T-helper 1 cell (primary cell): ENCODE results near the gene GPRIN3.
"Not testable (repeated sequence)": the region's sequence is repeated elsewhere in the genome, so short reads cannot be mapped to it uniquely, and the experiment has no call there.

Experiments
- DNase-seq, 5 donors: peaks; one replicate each; pipeline ENCODE4 v3.0.0-alpha.2; 2012 to 2020

GPRIN3 gene

DNA sequence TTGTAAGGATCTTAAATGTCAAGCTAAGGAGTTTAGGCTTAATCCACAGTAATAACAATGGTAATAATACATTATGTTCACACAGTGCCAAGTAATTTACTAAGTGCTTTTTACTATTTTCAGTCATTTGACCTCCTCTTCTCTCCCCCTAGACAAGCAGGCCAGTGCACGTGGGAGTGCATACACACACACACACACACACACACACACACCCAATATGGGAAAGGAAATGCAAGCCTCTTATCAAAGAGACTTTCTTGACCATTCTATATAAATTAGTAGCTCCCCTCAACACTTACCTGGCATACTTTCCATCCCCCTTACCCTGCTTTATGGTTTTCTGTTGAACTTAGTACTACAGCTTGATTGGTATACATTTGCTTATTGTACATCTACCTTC lies 3.8 kb upstream of the GPRIN3 start:
- no peak for DNase-seq

- DNase-seq, result not testable (repeated sequence)
These were observed 1.6 kb upstream of the GPRIN3 start for GRCh38 chr4:89309154-89309553.

DNA sequence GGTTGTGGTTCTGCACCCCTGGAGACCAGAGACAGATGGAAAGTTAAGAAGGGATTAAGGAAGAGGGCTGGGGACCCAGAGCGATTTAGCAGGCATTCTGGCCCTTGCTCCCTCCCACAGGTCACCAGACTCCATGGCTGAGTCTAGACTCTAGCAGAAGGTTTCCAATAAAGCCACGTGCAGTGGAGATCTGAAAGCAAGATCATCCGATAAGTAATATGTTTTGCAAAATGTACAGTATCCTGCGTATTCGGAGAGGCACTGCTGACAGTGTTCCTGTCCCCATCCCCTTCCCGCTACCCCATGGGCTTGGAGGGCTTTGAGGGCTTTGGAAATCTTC lies 531 bp upstream of the GPRIN3 start:
- DNase-seq, result no peak

- DNase-seq, result no peak
These were observed 488 bp downstream of the GPRIN3 start for GRCh38 chr4:89307178-89307445.

GRCh38 chr4:89306486-89307177 lies 968 bp downstream of the GPRIN3 start:
- peak in 1 of 5 donors; percentile 69 for DNase-seq

DNA sequence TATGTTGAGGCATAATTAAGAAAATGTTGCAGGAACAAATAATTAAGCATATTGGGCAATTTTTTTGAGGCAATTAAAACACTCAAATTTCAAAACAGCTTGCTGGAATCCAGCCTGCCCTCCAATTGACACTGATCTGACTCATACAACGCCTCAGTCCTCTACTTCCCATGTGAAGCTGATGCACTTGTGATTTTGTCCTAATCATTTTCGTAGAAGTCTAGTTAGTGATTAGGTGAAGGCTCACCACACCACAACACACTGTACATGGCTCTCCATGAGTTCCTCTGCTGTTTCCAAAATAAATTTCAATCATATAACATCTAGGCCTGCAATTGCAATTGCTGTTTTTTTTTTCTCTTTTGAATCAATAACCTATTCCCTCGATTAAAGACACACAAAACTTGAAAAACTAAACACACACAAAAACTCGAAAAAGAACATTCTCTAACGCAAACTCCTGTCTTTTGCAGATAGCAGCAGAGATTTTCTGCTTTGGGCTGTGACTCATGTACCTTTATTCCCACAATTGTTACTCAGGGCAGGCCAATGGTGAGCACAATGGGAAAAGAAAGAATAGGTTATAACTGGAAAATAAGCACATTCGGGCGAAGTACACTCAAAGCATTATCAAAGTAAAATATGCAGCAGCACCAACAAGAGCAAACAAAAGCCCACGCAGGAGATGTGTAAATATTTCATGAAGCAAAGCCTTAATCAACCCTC lies 1.7 kb downstream of the GPRIN3 start:
- DNase-seq, result peak in 1 of 5 donors; percentile 79

GRCh38 chr4:89305028-89305427 lies 2.6 kb downstream of the GPRIN3 start:
- no peak for DNase-seq

- no peak for DNase-seq
These were observed 3.7 kb downstream of the GPRIN3 start for GRCh38 chr4:89303814-89304388.

GRCh38 chr4:89303177-89303576 lies 4.4 kb downstream of the GPRIN3 start:
- peak in 4 of 5 donors; percentile 50 to 95 (median 58) for DNase-seq

GRCh38 chr4:89301902-89302301 lies 5.7 kb downstream of the GPRIN3 start:
- no peak for DNase-seq

DNA sequence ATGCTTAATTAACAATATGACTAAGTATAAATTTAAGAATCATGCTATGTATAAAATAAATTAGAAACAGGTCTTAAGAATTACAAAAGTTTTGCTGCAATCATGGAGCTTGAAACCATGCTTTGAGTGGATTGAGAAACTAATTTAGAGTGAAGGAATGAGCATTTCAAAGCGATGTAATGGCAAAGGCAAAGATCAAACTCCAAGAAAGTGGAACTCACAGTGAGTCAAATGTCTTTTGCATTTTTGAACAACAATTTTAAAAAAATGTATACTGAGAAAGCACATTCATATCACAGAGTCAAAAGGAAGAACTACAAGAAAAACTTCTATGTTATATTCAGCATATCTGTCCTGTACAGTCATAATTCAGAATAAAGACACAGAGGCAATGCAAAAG lies 6.6 kb downstream of the GPRIN3 start:
- DNase-seq, result no peak

DNA sequence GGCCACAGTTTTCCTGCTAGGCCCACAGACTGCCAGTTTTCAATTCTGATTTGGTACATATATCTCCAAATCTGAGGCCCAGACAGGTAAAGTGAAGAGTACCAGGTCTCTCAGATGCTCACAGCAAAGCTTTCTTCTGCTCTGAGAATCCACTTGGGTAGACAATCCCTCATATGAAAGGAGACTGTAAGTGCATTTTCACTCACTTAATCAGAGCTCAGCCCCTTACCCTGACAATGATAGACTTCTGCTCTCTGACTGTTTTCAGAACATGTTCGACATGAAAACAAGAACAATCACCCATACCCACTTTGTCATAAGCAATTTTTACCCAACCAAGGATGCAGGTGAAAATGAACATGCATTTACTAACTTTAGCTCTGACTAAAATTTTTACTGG lies 7.1 kb downstream of the GPRIN3 start:
- DNase-seq, result peak in 1 of 5 donors; percentile 53

DNA sequence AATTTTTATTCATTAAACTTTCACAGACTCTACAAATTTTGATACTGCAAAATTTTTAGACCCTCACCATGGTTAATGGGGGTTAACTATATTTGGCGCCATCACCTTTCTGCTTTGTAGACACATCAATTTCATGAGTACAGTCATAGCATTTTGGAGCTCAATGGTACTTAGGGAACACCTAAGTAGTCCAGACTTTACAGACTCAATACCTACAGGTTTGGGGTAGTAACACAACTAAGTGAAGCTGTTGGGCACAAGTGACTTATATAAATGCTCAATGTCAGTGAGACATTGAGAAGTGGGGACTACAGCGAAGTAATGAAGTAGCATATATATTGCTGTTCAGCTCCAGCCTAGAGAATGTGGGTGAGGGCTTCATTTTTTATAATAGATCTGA lies 7.5 kb downstream of the GPRIN3 start:
- peak in 1 of 5 donors; percentile 56 for DNase-seq

GRCh38 chr4:89299153-89299791 lies 8.3 kb downstream of the GPRIN3 start:
- peak in 1 of 5 donors; percentile 77 for DNase-seq

DNA sequence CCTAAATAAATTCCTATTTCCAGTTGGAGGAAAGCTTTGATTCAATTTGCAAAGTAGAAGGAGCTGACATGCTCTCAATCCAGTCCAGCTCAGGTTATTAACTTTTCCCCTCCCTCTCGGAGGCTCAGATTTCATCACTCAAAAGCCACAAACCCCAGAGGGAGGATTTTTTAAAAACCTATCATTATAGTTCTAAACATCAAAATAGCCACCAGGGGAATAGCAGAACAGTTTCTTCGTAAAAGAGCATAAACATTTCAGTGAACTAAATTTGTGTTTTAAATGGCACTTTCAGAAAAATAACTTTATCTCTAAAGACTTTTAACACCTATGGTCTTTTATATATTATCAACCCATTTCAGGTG lies 8.8 kb downstream of the GPRIN3 start:
- DNase-seq, result peak in 1 of 5 donors; percentile 76

DNA sequence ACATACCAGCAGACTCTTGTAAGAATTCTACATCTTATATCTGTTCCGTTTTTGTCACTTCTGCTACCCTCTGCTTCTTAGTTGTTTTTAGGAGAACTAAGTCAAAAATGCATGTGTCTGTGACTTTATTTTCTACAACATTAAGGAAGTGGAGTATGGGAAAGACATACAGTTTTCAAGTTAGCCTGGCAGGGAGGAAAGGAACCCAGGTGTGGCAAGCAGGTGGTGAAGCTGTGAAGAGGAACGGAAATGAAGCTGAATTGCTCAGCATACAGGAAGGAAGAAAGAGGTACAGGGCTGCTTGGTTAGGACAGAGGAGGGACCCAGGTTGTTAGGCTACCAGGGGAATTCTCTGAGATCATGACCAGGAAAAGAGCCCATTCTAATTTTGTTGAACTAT lies 9.4 kb downstream of the GPRIN3 start:
- peak in 4 of 5 donors; percentile 37 to 78 (median 44) for DNase-seq

GRCh38 chr4:89296896-89297295 lies 10.7 kb downstream of the GPRIN3 start:
- no peak for DNase-seq

- no peak for DNase-seq
These were observed 11.2 kb downstream of the GPRIN3 start for GRCh38 chr4:89296399-89296798.

DNA sequence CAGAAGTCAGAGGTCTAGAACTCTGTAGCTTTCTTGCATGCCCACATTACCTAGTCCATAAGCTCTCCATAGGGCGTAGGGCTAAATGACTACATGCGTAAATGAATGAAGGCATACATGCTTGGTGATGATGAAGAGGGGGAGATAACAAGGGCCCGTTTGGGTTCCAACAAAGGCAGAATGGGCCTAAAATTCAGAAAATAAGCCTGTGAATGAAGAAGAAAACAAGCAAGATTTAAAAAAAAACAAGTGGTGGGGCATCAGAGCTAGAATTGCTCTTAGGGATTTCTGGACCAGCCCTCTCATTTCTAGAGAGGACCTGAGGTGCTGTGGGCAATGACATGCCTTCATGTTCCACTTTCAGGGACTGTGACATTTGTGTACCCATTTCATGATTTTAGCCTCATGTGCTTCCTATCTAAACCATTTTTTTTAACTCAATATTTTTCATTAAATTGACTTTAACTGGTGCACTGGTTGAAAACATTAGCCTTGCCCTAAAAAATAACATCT lies 12.1 kb downstream of the GPRIN3 start:
- DNase-seq, result peak in 1 of 5 donors; percentile 77

DNA sequence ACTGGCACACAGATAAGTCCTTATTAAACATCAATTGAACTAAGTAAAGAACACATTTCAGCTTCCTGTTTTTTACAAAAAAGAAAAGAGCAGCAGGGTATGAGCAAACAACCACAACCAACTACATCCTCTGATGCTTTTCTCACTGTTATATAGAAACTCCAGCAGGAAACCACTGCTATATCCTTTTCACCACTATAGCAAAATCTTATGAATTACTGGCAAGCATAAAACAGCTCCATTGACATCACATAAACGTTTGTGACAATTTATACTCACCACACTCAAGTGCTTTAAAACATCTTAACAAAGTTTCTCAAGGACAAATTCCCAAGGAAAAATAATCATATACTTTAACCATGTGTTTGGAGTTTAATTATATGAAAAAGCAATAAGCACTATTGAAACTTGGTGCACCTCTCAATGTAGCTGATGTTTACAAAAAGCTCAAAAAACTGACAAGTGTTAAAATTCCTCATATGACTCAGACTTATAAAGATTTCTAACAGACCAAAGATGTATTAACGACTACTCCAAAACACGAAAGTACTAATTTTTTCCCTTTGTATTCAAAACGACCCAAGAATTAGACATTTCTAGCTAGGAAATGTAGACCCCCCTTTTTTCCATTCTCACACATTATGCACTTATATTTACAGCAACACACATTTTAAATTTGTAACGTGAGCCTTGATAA lies 12.9 kb downstream of the GPRIN3 start:
- DNase-seq, result peak in 1 of 5 donors; percentile 91

DNA sequence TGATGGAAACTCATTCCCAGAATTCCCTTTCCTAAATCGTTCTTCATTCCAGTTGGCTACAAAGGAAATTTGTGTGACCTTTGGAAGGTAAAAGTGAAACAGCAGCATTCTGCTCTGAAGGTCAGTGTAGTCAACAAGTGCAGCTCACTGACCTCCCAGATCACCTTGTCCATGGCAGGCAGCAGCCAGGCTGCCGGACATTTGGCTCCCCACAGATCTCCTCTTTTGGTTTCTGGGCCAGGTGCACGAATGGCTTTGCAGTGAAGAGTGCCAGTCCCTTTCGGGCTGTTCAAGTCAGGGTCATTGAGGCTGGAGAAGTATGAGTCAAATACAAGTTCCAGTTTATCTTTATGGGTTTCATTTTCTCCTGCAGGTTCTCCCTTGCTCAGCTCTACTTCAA lies 14.3 kb downstream of the GPRIN3 start:
- peak in 1 of 5 donors; percentile 55 for DNase-seq

GRCh38 chr4:89290727-89291516 lies 16.7 kb downstream of the GPRIN3 start:
- no peak for DNase-seq
